H9 (cell line): ENCODE measurements around the gene KCNAB1. TPM values are rescaled to one million over a fixed set of nuclear protein-coding genes. Genes with fewer than 3 reads are reported as not detected.
A peak's percentile ranks its signal among the peaks of the same experiment; 100 is the strongest.

Experiments
- DNase-seq: peaks from one replicate; pipeline ENCODE4 v3.0.0-alpha.2; 2017
- H2AFZ ChIP-seq: one replicate; pipeline ENCODE4 v1.6.1; 2013; ENCODE audit warnings: mild to moderate bottlenecking, low read length, control low read depth, moderate library complexity
- H2AK5ac ChIP-seq: 2 replicates; pipeline ENCODE4 v1.6.1; 2013; ENCODE audit warnings: low read length, control low read depth, mixed read lengths; ENCODE audit not compliant: insufficient read length
- H2BK120ac ChIP-seq: one replicate; pipeline ENCODE4 v1.6.1; 2013; ENCODE audit warnings: low read depth, mild to moderate bottlenecking, low read length, control low read depth, inconsistent platforms; ENCODE audit not compliant: poor library complexity, severe bottlenecking
- H2BK12ac ChIP-seq: 2 replicates; pipeline ENCODE4 v1.6.1; 2013; ENCODE audit warnings: low read length, control low read depth, mixed read lengths, low read depth; ENCODE audit not compliant: insufficient read length
- H2BK15ac ChIP-seq: 2 replicates; pipeline ENCODE4 v1.6.1; 2013; ENCODE audit warnings: low read depth, low read length, control low read depth
- H2BK20ac ChIP-seq: one replicate; pipeline ENCODE4 v1.6.1; 2013; ENCODE audit warnings: low read depth, mild to moderate bottlenecking, low read length, control low read depth, inconsistent platforms; ENCODE audit not compliant: poor library complexity, severe bottlenecking
- H2BK5ac ChIP-seq: 2 replicates; pipeline ENCODE4 v1.6.1; 2013; ENCODE audit warnings: low read length, control low read depth, mixed read lengths; ENCODE audit not compliant: insufficient read length
- H3K14ac ChIP-seq: 2 replicates; pipeline ENCODE4 v1.6.1; 2013; ENCODE audit warnings: low read length, control low read depth; ENCODE audit not compliant: insufficient read depth
- H3K18ac ChIP-seq: 2 replicates; pipeline ENCODE4 v1.6.1; 2013; ENCODE audit warnings: low read depth, mild to moderate bottlenecking, mixed read lengths, low read length, control low read depth; ENCODE audit not compliant: insufficient read length
- H3K23ac ChIP-seq: 2 replicates; pipeline ENCODE4 v1.6.1; 2013; ENCODE audit warnings: low read length, control low read depth, mixed read lengths, low read depth; ENCODE audit not compliant: insufficient read length
- H3K23me2 ChIP-seq: 2 replicates; pipeline ENCODE4 v1.6.1; 2013; ENCODE audit warnings: low read depth, mild to moderate bottlenecking, mixed read lengths, low read length, control low read depth; ENCODE audit not compliant: insufficient read length, poor library complexity, severe bottlenecking
- H3K27ac ChIP-seq: 2 replicates; pipeline ENCODE4 v1.5.1; 2013; ENCODE audit warnings: low read length, control low read depth, mixed read lengths, low read depth; ENCODE audit not compliant: insufficient read length
- H3K27me3 ChIP-seq: 2 replicates; pipeline ENCODE4 v1.6.1; 2013; ENCODE audit warnings: low read length, control low read depth, inconsistent platforms; ENCODE audit not compliant: insufficient read depth
- H3K4ac ChIP-seq: 2 replicates; pipeline ENCODE4 v1.6.1; 2013; ENCODE audit warnings: low read depth, mild to moderate bottlenecking, control low read depth, inconsistent platforms, low read length, moderate library complexity
- H3K4me1 ChIP-seq: 2 replicates; pipeline ENCODE4 v1.6.1; 2013; ENCODE audit warnings: low read length, control low read depth, inconsistent platforms; ENCODE audit not compliant: insufficient read depth
- H3K4me2 ChIP-seq: 2 replicates; pipeline ENCODE4 v1.6.1; 2013; ENCODE audit warnings: low read length, control low read depth, mixed read lengths; ENCODE audit not compliant: insufficient read length, insufficient read depth
- H3K56ac ChIP-seq: 2 replicates; pipeline ENCODE4 v1.6.1; 2013; ENCODE audit warnings: low read depth, mild to moderate bottlenecking, mixed read lengths, low read length, control low read depth; ENCODE audit not compliant: insufficient read length
- H3K79me1 ChIP-seq: 2 replicates; pipeline ENCODE4 v1.6.1; 2013; ENCODE audit warnings: low read depth, mild to moderate bottlenecking, moderate library complexity, low read length, control low read depth, inconsistent platforms; ENCODE audit not compliant: insufficient read depth, poor library complexity, severe bottlenecking
- H3K79me2 ChIP-seq: 2 replicates; pipeline ENCODE4 v1.6.1; 2013; ENCODE audit warnings: low read length, control low read depth, inconsistent platforms; ENCODE audit not compliant: insufficient read depth
- H3K9ac ChIP-seq: 2 replicates; pipeline ENCODE4 v1.6.1; 2013; ENCODE audit warnings: low read length, control low read depth, mixed read lengths; ENCODE audit not compliant: insufficient read length; ENCODE audit errors: extremely low read depth
- H3K9me3 ChIP-seq: one replicate; pipeline ENCODE4 v1.6.1; 2013; ENCODE audit warnings: low read depth, low read length, inconsistent platforms; ENCODE audit not compliant: control insufficient read depth
- H3T11ph ChIP-seq: one replicate; pipeline ENCODE4 v1.6.1; 2013; ENCODE audit warnings: mild to moderate bottlenecking, low read length, control low read depth, inconsistent platforms
- H4K20me1 ChIP-seq: one replicate; pipeline ENCODE4 v1.6.1; 2013; ENCODE audit not compliant: control insufficient read depth, insufficient read length, insufficient read depth
- H4K5ac ChIP-seq: 2 replicates; pipeline ENCODE4 v1.6.1; 2013; ENCODE audit warnings: low read depth, mild to moderate bottlenecking, mixed read lengths, low read length, control low read depth; ENCODE audit not compliant: insufficient read length
- H4K8ac ChIP-seq: replicated peaks from 2 replicates; pipeline ENCODE4 v1.6.1; 2013; ENCODE audit warnings: low read length, control low read depth, mixed read lengths, low read depth; ENCODE audit not compliant: insufficient read length
- H4K91ac ChIP-seq: 2 replicates; pipeline ENCODE4 v1.6.1; 2013; ENCODE audit warnings: low read depth, mild to moderate bottlenecking, moderate library complexity, mixed read lengths, low read length, control low read depth; ENCODE audit not compliant: insufficient read length
- H3K27ac Mint-ChIP-seq, 3 experiments: 2 replicates in 2 of 3; 3 replicates in 1 of 3; pipeline ENCODE4 v1.8.0; 2020 to 2021; ENCODE audit warnings: mixed read lengths in 3 of 3, mild to moderate bottlenecking in 1 of 3, moderate library complexity in 1 of 3
- H3K27me3 Mint-ChIP-seq: 2 replicates; pipeline ENCODE4 v1.8.0; 2021; ENCODE audit warnings: low read depth, mild to moderate bottlenecking, moderate library complexity, mixed read lengths
- H3K36me3 Mint-ChIP-seq, 3 experiments: 2 replicates in 2 of 3; 3 replicates in 1 of 3; pipeline ENCODE4 v1.8.0; 2020 to 2021; ENCODE audit warnings: low read depth in 3 of 3, mixed read lengths in 3 of 3; ENCODE audit not compliant: insufficient read depth in 1 of 3
- H3K4me1 Mint-ChIP-seq, 2 experiments: 2 replicates each; pipeline ENCODE4 v1.8.0; 2020; ENCODE audit warnings: mixed read lengths in 2 of 2
- H3K4me3 Mint-ChIP-seq, 2 experiments: 2 replicates in 1 of 2; 3 replicates in 1 of 2; pipeline ENCODE4 v1.8.0; 2020 to 2021; ENCODE audit warnings: mild to moderate bottlenecking in 2 of 2, mixed read lengths in 2 of 2, moderate library complexity in 1 of 2
- H3K9me3 Mint-ChIP-seq, 2 experiments: 2 replicates in 1 of 2; 3 replicates in 1 of 2; pipeline ENCODE4 v1.8.0; 2020; ENCODE audit warnings: mild to moderate bottlenecking in 2 of 2, mixed read lengths in 2 of 2, moderate library complexity in 1 of 2
- CTCF ChIP-seq: fragments of 200-600 bp; sonication (generic); conservative IDR thresholded peaks from 3 replicates; pipeline ENCODE4 v1.8.0; 2021; ENCODE audit warnings: antibody characterized with exemption, mild to moderate bottlenecking
- WGBS: extraction: QIAGEN DNeasy Blood & Tissue Kit; methylation state at CpG from one replicate; pipeline ENCODE4 v1.1.7; 2013; ENCODE audit warnings: missing lambda C conversion rate, low lambda C conversion rate, mixed read lengths; ENCODE audit not compliant: insufficient read length; ENCODE audit errors: extremely low coverage; 5-methylcytosine and 5-hydroxymethylcytosine counted together
- total RNA-seq: library from RNA; stranded (reverse); gene quantifications from 2 replicates; pipeline ENCODE4 v1.2.1, GENCODE V29; 2021

Gene KCNAB1
- total RNA-seq, 1 experiment from 2014 or later = 3.7 TPM

- Histone ChIP-seq H4K5ac (no peak overlapping the region), H2AFZ (no peak overlapping the region), H3K23ac (no peak overlapping the region), H3K4me2 (no peak overlapping the region), H2BK5ac (no peak overlapping the region), H3K4me1 (peaks cover 4% of the 10 kb centered on the region; the same call in 1 of the 2 replicates), H4K20me1 (no peaks in the 10 kb centered on the region), H3K27me3 (no peaks in the 10 kb centered on the region), H3K23me2 (no peaks in the 10 kb centered on the region), H3K27ac (no peak overlapping the region), H3K79me2 (no peaks in the 10 kb centered on the region), H4K8ac (no peak overlapping the region), H2BK12ac (no peak overlapping the region), H2BK20ac (no peak overlapping the region), H3K79me1 (no peaks in the 10 kb centered on the region), H3K4ac (no peak overlapping the region), H3K9ac (no peak overlapping the region), H3T11ph (no peak overlapping the region), H3K14ac (no peak overlapping the region), H4K91ac (no peak overlapping the region), H2AK5ac (no peak overlapping the region), H2BK15ac (no peak overlapping the region), H2BK120ac (no peak overlapping the region), H3K56ac (no peak overlapping the region), H3K9me3 (no peaks in the 10 kb centered on the region), H3K18ac (no peak overlapping the region)
- TF ChIP-seq CTCF = no peak
- no peak for DNase-seq
- Mint-ChIP-seq H3K36me3 (no peaks in the 10 kb centered on the region), H3K27ac (peak overlapping the region in 1 of 3 experiments; percentile 36; a peak in 2 of 7 replicates), H3K4me1 (peaks cover 6 to 13% of the 10 kb centered on the region in 2 experiments), H3K4me3 (no peak overlapping the region), H3K27me3 (no peaks in the 10 kb centered on the region; the same call in 1 of the 2 replicates), H3K9me3 (no peaks in the 10 kb centered on the region; a peak in 1 of 5 replicates)
- no CpG with 5 or more reads among the region's 2 CpGs for WGBS
Measured at GRCh38 chr3:156233876-156234275, 113.5 kb downstream of the KCNAB1 start.
